ENCODE results near the gene GRHL1. TPM values are rescaled to one million over a fixed set of nuclear protein-coding genes. Genes with fewer than 3 reads are reported as not detected.
"Not testable (repeated sequence)": the region's sequence is repeated elsewhere in the genome, so short reads cannot be mapped to it uniquely, and the experiment has no call there.

The GRHL1 gene
- 0.57 and 3.8 TPM in 2 replicates for total RNA-seq (2014; rRNA removed; shearing (Covaris generic))

DNA sequence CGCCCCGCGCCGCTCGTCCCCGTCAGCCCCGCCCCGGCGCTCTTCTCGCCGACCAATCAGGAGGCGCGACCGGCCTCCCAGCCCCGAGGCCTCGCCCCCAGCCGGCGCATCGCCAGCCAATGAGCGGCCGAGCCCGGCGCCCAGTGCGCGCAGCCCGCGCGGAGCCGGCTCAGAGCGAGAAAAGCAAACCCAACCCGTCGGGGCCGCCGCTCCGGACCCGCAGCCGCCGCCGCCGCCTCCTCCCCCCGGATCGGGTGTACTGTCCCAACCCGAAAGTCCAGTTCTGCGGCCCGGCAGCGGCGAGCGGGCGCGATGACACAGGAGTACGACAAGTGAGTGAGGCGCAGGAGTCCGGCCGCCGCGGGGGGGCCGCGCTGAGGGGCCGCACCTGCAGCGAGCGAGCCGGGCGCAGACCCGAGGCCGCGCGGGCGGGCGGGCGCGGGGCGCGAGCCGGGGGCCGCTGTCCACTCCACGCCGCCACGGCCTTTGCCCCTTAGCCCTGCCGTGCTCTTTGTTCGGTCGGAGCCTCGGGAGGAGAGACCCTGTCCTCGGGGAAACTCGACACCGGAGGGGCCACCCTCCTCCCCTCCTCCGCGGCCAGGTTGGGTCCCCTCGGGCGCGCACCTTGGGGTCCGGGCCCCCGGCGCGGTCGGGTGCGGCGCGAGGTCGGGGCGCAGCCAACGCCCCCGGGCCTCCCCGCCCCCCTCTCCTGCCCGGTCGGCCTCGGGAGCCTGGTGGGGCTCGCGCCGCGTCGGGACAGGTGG, at the start of gene GRHL1:
Gene GRHL1, plus strand, starts transcription at position 172 of the 764 bp plus-strand sequence. Its CDS starts 141 bp downstream, at position 313.
- peak; percentile 72 for DNase-seq (ENCODE audit: low spot score)

DNA sequence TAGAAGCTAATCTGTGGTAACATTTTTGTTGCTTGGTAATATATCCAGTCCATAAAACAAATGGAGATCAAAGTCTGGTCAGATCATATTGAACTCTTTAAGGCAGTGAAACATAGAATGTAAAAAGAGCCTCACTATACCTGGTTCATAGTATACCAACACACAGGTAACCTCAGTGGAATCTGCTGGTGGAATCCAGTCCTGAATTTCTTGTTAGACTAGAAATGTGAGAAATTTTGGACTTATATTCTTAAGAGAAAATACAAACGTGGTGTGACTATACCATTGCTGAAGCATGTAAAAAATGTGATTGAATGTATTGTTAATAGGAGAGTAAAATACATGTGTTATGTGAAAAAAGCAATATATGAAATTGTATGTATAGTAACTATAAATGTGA, 46.1 kb upstream of the GRHL1 start:
- DNase-seq (ENCODE audit: low spot score) = no peak

GRCh38 chr2:9907402-9907801, 44.1 kb upstream of the GRHL1 start:
- DNase-seq (ENCODE audit: low spot score) = no peak

- no peak for DNase-seq (ENCODE audit: low spot score)
Observed at GRCh38 chr2:9908639-9909038, 42.9 kb upstream of the GRHL1 start.

DNA sequence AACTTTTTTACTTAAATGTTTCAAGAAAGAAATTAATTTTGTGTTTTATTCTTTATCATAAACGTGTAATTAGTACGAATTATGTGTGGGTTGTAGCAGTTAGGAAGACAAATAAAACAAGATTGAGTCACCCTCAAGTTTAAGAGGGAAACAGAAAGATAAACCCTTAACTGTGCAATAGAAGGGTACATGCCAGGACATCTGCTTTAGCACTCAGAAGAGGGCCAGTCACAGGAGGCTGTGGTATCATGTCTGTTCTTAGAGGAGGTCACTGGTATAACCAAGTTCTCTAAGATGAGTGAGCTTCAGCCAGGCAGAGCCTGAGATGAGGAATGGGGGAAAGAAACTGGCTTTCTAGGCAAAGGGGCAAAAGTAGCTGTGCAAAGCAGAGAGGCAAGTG, 42.4 kb upstream of the GRHL1 start:
- no peak for DNase-seq (ENCODE audit: low spot score)

GRCh38 chr2:9910699-9911098, 40.8 kb upstream of the GRHL1 start:
- DNase-seq (ENCODE audit: low spot score) = no peak

GRCh38 chr2:9912468-9912867, 39.0 kb upstream of the GRHL1 start:
- DNase-seq (ENCODE audit: low spot score) = no peak

DNA sequence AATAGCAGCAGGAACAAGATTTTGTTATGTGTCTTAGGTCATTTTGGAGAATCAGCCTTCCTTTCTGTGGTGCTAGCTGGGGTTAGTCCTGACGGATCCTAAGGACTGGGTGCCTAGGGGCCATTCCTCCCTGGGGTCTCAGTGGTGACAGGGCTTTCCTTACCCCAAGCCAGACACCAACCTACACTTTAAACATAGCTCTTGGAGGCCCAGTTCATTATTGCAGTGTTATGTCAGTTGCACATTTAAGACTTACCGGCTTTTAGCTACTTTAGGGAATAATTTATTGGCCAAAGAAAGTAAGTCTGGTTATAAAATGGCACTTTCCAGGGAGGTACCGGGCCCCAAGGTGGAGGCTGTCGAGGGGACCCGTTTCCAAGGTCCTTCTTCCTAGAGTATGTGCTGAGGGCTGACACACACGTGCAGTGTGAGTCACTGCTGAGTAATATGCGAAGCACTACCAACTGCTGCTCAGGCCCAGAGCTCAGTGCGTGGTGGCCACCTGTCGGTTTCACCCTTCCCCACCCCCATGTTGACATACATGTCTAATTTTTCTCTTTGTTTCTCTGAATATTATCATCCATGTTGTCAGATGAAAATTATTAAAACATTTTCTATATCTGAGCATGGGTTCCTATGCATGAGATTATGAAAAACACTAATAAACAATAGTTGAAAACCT, 37.0 kb upstream of the GRHL1 start:
- DNase-seq (ENCODE audit: low spot score) = peak; percentile 90

GRCh38 chr2:9918275-9918674, 33.2 kb upstream of the GRHL1 start:
- peak; percentile 40 for DNase-seq (ENCODE audit: low spot score)

GRCh38 chr2:9919512-9919911, 32.0 kb upstream of the GRHL1 start:
- no peak for DNase-seq (ENCODE audit: low spot score)

DNA sequence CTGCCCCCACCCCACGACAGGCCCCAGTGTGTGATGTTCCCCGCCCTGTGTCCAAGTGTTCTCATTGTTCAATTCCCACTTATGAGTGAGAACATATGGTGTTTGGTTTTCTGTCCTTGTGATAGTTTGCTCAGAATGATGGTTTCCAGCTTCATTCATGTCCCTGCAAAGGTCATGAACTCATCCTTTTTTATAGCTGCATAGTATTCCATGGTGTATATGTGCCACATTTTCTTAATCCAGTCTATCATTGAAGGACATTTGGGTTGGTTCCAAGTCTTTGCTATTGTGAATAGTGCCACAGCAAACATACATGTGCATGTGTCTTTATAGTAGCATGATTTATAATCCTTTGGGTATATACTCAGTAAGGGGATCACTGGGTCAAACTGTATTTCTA, 24.5 kb upstream of the GRHL1 start:
- not testable (repeated sequence) for DNase-seq (ENCODE audit: low spot score)

DNA sequence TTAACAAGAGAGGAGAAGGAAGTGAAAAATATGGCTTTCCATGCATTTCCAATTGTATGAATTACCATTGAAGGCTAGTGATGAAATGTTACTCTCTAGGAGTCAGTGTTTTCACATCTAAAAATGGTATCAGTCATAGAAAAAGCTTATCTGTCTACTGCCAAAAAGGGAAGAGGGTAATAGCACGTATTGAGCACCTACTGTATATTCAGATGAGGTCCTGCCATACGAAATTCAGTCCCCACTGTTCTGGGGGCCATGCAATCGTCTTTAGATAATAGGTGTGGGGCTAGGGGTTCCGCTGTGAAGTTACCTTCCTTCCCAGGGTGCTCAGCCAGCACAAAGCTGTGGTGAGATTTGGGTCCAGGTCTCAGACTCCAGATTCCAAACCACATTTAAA, 14.2 kb upstream of the GRHL1 start:
- no peak for DNase-seq (ENCODE audit: low spot score)

- no peak for DNase-seq (ENCODE audit: low spot score)
Observed at GRCh38 chr2:9937968-9938367, 13.5 kb upstream of the GRHL1 start.

GRCh38 chr2:9939587-9940485, 11.7 kb upstream of the GRHL1 start:
- no peak for DNase-seq (ENCODE audit: low spot score)

DNA sequence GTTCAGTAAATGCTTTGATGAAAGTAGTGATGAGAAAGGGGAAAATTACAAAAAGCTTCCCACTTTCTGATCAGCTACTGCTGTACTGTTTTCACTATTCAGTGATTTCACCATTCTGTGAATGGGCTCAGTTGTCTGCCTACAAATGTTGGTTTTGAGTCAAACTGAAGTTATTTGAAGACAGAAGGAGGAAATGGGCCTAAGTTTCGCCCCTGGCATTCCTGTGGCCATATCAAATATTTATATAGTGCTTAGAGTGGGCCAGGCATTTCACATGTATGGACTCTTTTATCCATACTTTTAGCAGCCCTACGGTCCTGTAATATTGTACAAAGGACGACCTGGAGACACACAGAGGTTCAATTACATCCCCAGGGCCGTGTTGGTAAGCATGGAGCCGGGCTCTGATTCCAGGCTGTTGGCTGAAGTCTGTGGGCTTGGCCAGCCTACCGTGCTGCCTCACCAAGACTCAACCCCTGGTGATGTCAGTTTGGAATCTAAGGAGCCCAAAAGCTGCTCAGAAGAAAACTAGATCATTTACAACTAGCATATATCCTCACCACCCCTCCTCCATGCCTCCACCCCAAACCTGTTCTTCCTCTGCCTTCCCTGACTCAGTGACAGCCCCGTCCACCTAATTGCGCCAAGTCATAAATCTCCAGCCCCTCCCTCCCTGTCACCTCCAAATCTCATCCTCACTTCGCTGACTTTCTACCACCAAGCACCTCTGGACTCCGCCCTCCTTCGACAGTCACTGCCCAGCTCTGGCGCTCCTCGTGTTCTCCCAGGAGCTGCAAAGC, 10.1 kb upstream of the GRHL1 start:
- DNase-seq (ENCODE audit: low spot score) = peak; percentile 31

GRCh38 chr2:9941996-9942390, 9.5 kb upstream of the GRHL1 start:
- DNase-seq (ENCODE audit: low spot score) = no peak

DNA sequence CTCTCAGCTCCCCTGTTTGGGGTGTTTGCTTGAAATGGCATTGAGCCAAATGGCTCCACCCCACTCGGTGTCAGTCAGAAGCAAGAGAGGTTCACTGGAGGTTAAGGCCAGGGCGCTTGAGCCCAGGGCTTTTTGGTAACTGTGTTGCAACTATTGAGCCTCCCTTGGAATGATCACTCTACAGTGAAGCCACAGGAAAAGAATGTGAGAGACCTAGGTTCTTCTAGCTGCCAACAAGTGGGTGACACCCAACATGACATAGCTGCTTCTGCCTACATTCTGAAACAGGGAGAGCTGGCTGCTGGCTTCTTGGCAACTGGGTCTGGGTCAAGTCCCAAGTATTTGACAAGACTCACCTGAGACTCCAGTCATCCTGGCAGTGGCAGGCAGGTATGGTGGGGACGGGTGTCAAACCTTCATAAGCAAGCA, 7.1 kb upstream of the GRHL1 start:
- no peak for DNase-seq (ENCODE audit: low spot score)

- DNase-seq (ENCODE audit: low spot score) = no peak
Observed at GRCh38 chr2:9945596-9945995, 5.9 kb upstream of the GRHL1 start.

DNA sequence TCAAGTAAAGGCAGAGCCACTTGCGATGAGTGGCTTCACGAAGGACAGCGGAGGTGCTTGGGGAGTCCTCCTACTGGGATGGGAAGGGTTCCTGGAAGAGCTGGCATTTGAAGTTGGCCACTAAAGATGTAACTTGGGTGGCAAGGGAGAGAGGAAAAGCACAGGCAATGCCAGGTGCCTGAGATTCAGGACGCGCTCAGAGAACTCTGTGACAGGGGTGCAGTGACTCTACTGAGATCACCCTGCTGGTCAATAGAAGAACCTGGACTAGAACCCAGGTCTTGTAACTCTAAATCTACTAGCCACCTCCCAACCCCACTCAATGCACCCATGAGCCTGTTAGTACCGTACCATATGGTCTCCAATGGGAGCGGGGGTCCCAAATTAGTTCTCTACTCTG, 5.4 kb upstream of the GRHL1 start:
- no peak for DNase-seq (ENCODE audit: low spot score)

GRCh38 chr2:9946818-9947217, 4.7 kb upstream of the GRHL1 start:
- no peak for DNase-seq (ENCODE audit: low spot score)

- no peak for DNase-seq (ENCODE audit: low spot score)
Observed at GRCh38 chr2:9948721-9949120, 2.8 kb upstream of the GRHL1 start.
